SW480 (cell line): ENCODE measurements around the gene TM9SF4.
"Not testable (repeated sequence)": the region's sequence is repeated elsewhere in the genome, so short reads cannot be mapped to it uniquely, and the experiment has no call there.

Experiments
- DNase-seq: peaks from one replicate; pipeline ENCODE4 v3.0.0-alpha.2; 2016; ENCODE audit warnings: low spot score

TM9SF4 gene

GRCh38 chr20:32190616-32191415 lies 81.3 kb downstream of the TM9SF4 start:
- no peak for DNase-seq

GRCh38 chr20:32191422-32191821 lies 81.9 kb downstream of the TM9SF4 start:
- no peak for DNase-seq

DNA sequence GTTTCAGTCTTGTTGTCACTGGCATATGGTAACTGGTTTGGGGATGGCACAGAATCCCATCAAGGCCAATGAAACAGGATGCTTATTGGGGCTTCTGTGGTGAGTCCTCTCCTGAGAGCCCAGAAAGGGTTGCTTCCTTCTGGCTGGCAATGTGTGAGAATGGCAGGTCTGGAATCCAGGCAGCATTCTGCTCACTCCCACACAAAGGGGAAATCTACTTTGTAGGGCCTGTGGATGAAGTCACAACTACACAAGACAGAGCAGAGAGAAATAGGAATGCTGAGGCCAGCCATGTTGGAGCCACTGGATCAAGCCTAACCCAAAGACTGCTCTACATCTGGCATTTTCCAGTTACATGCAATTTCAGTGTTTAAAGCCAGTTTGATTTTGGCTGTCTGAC lies 82.4 kb downstream of the TM9SF4 start:
- DNase-seq, result no peak

- DNase-seq, result no peak
Measured at GRCh38 chr20:32192698-32193097, 83.2 kb downstream of the TM9SF4 start.

- DNase-seq, result not testable (repeated sequence)
Measured at GRCh38 chr20:32193336-32193735, 83.8 kb downstream of the TM9SF4 start.

DNA sequence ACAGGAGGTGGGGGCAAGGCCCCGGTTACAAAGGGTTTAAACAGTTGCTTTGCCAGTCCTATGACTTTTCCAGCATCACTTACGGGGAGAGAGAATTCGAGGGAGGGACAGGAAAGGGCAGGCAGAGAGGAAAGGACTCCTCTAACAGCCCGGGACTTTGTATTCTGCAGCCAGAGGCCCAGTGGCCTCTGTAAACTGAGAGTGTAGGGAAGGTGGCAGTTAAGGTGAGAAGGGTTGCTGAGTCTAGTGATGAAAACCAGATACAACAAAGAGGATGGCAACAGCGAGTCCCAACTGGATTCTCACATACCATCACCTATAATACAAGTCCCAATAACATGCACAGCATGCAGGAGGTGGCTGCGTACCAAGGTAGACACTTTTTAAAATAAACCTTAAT lies 84.5 kb downstream of the TM9SF4 start:
- no peak for DNase-seq

GRCh38 chr20:32195581-32195980 lies 86.1 kb downstream of the TM9SF4 start:
- DNase-seq, result no peak

DNA sequence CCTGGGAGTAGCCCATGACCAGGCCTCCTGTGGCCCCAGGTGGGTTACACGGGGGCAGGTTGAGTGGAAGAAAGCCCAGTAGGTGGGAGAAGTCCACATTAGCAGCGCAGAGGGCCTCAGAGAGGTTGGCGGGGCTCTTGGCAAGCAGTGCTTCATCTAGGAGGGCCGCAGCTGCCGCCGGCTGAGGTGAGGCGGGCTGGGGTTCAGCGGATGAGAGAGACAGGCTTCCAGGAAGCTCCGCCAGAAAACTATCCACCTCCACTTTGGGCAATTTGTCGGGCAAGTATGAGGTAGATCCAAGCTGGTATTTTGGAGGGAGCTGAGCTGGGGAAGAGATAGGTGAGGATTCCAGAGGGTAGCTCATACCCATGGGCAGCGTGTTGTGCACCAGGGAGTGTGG lies 87.1 kb downstream of the TM9SF4 start:
- not testable (repeated sequence) for DNase-seq

GRCh38 chr20:32197136-32197535 lies 87.6 kb downstream of the TM9SF4 start:
- DNase-seq, result not testable (repeated sequence)

DNA sequence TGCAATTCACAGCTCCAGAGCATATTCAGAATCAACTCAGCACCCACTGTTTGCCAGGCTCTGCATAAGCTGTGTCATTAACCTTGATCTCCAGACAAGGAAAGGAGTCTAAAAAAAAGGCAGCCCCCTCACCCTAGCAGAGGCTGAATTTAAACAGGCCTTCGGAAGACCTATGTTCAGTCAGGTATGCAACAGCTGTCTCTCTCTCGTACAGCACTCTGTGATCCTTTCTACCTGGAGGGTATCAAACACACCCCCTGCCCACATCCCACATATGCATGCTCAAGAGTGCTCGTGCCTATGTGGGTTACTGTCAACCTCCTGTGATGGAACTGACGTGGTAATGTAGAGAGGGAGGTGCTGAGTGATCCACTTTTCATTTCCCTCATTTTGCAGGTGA lies 89.5 kb downstream of the TM9SF4 start:
- no peak for DNase-seq

GRCh38 chr20:32201296-32201976 lies 91.9 kb downstream of the TM9SF4 start:
- no peak for DNase-seq

- DNase-seq, result no peak
Measured at GRCh38 chr20:32201977-32202363, 92.5 kb downstream of the TM9SF4 start.

DNA sequence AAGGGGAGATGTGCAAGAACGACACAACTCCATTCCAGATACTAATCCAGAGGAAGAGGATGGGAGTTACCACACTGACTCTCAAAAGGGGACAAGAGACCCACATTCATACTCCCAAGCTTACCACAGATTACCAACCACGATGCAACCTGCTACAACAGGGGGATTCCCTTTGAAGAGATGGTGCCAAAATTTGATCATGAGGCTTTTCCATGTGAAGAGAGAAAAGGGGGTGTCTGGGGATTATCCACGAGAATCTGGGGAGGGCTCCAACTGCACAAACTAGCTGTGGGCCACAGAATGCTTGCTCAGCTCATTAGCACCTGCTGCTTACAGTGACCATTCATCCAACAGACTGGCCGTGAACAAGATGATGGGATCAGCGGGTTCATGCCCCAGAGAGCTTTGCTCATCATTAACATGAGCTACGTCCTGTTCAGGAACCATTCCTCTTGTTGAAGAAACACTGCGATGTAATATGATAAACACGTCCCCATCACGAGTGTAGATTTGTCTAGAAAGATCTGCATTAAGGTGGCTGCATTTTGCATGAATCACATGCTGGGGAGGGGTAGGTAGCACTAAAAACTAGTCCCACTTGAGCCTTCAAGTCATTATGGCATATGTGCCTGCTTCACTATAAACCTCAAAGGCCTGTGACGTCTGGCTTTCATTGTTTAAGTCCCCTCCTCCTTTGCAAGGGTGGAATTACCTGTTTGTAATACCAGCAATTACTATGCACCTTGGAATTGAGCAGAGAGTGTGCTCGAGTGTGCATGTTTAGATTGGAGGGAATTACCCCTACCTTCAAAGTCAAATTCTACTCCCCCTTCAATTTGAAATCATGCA lies 94.1 kb downstream of the TM9SF4 start:
- DNase-seq, result no peak

- no peak for DNase-seq
Measured at GRCh38 chr20:32204205-32205109, 94.9 kb downstream of the TM9SF4 start.

- no peak for DNase-seq
Measured at GRCh38 chr20:32205110-32205842, 95.8 kb downstream of the TM9SF4 start.

DNA sequence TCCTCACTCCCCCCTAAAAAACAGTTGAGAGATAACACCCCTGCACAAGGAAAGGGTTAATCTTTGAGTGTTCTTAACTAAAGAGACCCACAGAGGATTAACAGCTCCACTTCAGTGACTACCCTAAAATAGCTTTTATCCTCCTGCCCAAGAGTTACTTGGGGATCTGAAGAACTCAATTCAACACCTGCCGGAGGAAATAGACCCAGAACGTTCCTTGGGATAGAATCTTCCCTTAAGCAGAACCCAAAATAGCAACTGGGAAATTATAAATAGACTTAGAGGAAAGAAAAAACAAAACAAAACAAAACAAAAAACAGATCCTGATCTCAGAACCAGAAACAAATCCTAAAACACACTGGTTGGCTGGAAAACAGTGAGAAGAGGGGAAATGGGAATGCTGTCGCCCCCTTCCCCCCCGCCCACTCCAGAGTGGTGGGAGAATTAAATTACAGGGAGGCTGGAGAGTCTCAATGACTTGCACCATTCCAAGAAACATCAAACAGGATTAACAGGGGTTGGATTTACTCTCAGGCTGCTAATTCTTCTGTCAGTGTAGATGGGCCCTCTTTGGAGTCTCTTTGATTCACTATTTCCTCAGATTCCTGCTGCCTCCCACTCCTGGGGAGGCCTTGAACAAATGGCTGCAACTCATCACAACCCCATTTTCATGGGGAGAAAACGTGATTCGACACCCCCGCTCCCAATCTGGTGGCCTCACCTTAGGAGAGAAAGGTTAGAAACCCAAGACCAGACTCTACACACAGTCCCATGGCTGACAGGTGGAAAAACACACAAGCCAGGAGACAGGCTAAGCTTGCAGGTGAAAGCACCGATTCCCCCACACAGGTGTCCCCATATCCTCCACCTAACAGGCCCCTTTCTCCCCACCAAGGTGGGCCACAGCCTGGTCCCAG lies 96.6 kb downstream of the TM9SF4 start:
- DNase-seq, result no peak

DNA sequence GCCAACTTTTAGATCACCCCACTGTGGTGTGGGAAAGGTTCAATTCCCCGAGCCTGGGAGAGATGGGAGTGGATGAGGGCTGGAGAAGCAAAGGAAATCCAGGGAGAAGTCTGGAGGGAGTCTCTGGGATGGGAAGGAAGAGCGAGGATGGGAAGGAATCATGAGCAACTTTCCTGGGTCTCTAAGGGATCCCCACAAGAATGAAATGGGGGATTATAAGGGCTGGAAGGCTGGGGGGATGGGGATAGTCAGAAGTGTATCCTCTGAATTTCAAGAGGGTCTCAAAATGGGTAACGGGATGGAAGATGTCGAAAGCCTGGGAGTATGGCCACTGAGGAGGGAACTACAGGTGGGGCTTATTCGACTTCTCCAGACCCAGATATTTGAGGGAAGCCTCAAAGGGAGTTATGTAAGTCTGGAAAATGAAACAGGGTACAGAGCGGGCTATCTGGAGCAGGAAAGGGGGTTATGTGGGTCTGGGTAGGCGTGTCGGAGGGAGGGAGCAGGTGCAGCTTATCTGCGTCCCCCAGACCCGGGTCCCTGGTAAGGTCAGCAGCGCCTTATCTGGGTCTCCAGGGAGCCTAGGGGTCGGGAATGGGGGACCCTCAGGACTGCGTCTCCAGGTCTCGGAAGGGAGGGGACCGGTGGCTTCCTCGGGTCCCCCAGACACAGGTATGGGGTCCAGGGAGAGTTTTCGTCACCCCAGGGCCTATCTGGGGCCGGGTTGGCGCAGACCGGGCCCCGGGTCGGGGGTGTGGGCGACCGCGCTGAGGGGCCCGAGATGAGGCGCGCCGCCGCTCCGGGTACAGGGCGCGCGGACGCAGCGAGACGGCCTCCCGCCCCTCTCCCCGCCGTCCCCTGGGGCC lies 97.5 kb downstream of the TM9SF4 start:
- no peak for DNase-seq

DNA sequence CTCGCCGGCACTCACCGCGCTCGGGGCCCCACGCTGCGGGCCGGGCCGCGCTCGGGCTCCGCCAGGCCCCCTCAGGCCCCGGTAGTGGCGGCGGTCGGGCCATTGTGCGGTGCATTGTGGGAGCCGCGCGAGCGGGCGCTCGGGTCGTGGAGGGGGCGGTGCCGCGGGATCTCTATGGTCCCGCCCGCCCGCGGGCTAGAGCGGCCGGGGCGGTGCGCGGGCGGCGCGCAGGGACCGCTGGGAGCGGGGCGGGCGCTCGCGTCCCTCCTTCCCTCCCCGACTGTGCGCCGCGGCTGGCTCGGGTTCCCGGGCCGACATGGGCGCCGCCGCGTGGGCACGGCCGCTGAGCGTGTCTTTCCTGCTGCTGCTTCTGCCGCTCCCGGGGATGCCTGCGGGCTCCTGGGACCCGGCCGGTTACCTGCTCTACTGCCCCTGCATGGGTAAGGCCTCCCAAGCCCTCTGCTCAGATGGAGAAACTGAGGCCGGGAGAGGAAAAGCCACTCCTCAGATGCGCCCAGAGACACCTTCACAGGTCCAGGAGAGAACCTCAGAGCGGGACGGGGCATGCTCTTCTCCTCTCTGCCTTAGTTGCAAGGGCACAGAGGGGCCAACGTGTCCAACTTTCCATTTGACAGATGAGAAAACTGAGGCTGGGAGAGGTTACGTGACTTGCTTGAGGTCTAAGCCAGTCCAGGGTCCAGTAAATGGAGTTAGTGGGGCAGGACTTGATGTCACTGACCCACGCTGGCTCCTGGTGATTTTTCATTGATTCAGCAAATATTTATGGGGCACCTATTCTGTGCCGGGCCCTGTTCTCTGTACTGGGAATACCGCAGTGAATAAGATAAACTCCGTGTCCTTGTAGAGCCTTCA lies 98.3 kb downstream of the TM9SF4 start, which contains the start of the genes PLAGL2 and POFUT1:
Gene PLAGL2 (minus strand): TSS at position 118 of the 873 bp plus-strand sequence. CDS start 5,565 bp downstream, outside the sequence.
Gene POFUT1 (plus strand): TSS at position 255 of the 873 bp plus-strand sequence. CDS start 62 bp downstream, at position 317.
- peak; percentile 90 for DNase-seq
